Kasumi-1 (cell line): ENCODE measurements around the gene SRGAP2C.
"Not testable (repeated sequence)": the region's sequence is repeated elsewhere in the genome, so short reads cannot be mapped to it uniquely, and the experiment has no call there.

Experiments
- DNase-seq, 2 experiments: peaks; one replicate each; lab custom pipeline; 2025; lab: John Stamatoyannopoulos, UW

SRGAP2C gene

DNA sequence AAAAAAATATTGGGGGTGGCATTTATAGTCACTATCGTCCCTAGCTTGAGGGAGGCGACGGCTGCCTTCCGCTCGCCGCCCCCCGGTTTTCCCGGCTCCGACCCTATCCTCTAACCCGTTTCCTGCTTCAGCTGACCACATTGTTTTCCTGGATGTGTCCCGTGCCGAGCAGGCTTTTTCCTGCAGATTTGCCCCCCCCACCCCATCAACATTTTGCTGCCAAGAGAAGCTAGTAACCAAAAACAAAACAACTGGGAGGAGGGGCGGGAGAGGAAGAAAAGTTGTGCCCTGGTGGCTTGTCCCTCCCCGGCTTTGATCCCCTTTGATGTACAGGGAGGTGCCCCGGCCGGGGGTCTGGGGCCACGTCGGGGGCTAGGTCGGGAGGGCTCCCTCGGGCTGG, 1.4 kb downstream of the SRGAP2C start:
- not testable (repeated sequence) for DNase-seq

DNA sequence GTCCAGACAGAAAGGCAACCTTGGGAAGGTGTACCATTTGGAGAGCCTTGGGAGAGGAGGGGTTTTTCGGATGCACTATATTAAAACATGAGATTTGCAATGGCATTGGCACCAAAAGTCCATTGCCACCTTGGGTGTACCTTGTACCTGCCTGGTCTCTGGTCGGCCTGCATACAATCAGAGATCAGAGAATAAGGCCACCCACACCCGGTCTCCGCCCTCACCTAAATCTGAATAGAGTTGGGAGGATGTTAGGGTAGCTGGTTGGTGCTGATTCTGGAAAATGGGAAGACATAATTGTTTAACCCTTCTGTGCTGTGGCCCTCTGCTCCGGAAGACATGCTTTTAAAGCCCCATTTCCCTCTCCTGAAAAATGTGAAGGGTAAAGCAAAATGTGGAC, 3.1 kb downstream of the SRGAP2C start:
- not testable (repeated sequence) for DNase-seq

DNA sequence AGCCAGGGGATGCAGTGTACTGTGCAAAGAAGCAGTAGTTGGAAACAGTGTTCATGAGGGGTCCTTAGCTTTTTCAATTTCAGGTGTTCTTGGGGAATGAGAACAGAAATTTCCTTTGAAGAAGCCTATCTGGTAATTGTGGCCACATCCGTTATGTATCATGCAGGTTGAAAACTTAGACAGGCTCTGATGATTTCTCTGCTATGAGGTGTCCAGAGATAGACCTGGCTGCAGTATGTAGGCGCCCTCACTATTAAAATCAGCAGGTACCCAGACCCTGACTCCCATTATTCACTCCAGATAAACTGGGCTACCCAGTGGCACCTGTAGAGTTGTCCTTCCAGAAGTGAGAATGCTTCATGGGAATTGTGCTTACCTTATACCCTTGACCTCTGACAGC, 7.7 kb downstream of the SRGAP2C start:
- DNase-seq = not testable (repeated sequence)

DNA sequence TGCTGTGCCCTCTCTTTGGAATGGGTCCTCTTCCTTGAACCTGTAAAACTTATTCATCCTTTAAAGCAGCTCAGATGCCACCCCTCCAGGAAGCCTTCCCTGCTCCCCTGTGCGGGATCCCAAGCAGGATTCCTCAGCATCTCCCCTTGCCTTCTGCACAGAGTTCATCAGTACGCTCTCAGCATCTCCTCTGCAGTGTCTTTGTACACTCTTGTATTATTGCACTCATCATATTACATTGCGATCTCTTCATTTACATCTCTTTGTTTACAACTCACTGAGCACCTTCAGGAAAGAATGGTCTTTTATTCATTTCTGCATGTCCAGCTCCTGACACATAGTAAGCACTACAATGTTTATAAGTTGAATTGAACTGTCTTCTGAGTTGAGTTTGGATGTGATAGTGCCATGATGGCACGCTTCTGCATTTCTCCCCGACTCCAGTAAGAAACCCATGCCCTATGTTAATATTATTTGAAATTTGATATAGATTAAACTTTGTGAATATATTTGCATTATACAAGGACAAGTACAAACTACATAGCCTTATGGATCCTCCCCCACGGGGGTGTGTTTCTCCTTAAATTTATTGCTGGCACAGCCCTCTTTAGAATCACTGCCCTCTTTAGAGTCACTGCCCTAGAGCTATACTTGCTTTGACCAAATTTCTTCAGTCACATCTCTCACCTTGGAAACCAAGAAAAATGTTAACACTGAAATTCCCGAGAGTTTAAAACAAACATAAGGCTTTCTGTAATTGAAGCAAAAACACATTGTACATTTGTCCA, 12.5 kb downstream of the SRGAP2C start:
- not testable (repeated sequence) for DNase-seq

DNA sequence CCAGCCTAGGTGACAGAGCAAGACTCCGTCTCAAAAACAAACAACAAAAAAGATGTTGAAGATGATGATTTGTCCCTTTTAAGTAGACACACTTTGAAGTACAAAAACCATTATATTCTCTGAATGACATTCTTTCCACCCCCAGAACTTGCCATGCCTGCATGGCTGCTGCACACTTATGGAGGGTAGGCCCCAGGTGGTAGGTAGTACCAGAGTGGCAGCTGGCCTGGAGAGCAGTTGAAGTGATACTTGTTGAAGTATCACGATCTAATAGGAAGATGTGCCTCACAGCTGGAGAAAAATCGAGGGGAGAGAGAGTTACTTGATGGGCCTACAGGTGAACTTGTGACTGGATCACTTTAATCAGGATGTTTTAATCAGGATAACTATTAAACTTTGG, 15.0 kb downstream of the SRGAP2C start:
- not testable (repeated sequence) for DNase-seq

DNA sequence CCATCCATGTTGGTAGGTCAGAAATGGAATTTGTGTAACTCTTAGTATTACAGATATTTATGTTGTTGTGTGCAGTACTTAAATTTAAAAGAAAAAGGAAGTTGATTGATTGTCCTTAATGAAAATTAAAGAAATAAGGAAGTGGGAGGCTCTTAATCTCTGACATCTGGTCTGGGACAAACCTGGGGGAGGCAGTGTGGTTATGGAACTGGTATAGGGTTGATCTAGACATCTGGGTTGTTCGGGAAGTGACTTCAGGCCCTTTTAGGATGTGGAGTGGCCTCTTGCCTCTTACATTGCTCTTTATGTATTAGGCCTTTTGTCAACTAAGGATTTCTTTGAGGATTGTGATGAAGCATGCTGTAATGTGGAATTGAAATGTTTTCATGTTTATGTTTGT, 15.5 kb downstream of the SRGAP2C start:
- not testable (repeated sequence) for DNase-seq

DNA sequence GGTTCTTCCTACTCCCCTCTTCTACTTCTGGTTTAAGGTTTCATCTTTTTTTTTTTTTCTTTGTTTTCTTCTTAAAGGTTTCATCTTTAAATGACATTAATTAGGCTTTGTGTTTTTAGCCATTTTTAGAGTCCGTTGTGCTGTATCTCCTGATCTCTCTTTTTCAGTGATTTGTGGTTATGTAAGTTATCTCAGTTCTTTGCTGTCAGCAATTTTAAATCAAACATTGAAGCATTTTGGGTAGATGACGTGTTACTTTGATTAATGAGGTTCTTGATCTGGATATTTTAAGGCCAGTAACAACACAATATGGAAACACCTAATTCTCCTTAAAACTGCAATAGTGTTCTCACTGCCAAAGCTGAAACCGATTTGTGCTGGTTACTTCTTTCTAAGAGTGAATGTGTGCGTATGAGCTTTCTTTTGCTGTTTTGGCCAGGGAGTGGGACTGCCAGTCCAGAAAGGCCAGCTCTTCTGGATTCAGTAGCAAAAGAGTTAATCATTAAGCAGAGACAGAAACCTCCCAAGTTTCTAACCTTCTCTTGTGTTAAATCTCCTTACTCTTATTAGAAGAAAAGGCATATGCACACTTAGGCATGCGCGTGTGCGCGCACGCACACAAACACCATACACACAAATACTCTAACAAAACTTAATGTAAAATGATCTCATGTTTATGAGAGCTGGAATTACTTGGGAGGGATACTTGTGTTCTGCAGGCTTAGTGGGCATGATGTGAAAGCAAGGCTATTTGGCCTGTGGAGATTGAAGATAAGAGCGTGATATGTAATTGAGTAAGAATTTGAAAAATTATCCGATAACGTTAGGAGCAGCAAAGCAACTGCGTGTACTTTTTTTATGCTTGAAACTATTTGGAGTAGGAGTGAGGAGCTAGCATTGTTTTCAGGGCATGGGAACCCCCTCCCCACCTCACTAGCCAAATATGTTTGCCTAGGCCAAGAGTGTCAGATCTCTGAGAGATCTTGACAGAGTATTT, 16.5 kb downstream of the SRGAP2C start:
- DNase-seq = not testable (repeated sequence)

DNA sequence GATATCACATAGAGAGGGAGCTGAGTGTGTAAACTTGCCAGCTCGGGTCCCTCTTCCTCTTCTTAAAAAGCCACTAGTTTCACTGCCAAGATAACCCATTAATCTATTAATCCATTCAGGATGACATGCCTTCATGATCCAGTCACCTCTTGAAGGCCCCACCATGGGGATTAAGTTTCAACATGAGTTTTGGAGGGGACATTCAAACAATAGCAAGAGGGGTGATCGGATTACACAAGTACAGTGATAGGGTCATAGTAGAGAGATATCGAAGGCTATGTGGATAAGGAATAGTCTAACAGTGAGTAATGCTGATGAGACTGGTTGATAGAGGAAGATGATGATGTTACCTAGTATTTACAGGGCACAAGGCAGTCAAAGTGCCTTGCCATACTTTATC, 18.2 kb downstream of the SRGAP2C start:
- DNase-seq = not testable (repeated sequence)

DNA sequence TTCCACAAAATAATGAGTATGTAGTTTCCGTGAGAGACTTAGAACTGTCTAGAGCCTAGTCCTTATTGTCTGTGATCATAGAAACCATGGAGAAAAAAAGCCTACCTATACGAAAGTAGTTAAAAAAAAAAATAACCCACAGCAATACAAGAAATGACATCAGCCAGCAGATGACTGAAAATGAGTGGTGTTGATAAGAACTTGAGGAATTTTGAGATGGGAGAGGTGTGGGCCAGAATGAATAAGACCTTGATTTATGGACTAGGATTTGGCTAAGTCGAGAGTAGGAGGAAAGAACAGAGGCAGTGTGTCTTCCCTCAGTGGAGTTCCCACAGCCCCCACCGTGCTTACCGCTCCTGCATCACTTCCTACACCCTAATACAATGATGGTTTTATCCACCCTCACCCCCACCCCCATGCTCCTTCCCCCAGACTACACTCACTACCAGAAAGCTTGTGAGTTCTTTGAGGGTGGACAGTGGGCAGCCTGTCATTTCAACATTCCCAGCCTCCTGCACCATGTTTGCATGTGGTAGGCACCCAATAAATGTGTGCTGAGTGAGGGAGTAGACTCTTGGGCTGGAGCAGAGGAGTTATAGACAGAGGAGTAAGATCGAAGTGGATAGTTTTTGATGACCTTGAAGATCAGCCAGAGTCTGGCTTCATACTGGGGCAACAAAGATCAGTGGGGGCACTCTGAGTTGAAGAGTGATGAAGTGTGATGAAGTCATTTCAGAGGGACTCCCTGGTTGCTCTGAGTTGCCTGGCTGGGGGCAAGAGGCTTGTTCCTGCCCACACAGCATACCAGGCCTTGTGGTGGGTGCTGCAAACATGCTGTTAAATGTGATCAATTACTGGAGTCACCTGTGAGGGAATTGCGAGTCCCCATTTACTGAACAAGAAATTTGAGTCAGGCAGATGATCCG, 21.3 kb downstream of the SRGAP2C start:
- not testable (repeated sequence) for DNase-seq

DNA sequence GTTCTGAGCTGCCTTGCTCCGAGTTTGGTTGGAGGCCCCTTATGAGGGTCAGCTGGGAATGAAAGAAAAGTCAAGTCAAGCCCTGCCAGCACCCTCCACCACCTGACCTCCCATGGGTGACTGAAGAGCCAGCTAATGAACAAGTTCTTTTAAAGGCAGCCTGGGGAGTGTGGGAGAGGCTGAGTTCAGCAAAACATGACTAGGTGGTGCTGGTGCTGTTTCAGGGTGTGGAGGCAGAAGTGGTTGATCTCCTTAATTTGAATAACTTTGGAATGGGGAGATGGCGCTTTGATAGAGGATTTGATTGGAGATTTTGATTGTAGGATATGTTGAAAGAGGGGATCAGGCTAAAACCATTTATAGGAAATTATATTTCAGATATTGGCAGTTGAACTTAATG, 22.6 kb downstream of the SRGAP2C start:
- DNase-seq = not testable (repeated sequence)

DNA sequence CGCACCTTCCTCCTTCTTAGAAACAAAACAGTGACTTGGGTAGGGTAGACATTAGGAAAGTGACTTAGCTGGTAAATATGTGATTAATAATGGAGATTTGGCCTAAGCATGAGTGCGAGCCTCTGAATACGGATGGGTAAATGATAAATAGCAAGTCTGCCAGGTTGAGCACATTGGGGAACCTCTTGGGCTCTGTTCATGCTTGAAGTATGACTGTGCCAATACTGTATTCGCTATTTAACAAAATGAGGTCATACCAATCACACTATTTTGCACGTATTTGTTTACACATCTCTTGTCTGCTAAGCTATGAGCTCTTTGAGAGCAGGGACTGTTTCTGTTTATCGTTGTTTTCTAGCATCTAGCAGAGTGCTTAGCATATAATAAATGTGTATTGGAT, 23.6 kb downstream of the SRGAP2C start:
- DNase-seq = not testable (repeated sequence)

DNA sequence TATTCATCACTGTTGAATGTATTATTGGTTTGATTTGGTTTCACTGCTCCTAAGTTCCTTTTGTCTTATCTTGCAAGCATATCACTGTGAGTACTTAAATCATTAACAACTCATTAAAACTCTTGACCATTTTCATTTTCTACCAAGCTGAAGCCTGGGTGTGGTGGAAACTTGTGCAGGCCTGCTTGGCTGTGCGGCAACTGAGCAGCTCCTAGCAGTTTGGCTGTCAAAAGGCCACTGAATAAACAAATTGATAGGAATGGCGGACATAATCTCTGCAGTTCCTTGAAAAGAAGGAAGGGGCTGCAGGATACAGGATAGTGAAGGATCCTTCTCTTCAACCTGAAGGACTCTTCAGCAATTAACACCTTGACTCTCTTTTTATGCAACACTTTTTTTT, 26.0 kb downstream of the SRGAP2C start:
- not testable (repeated sequence) for DNase-seq

DNA sequence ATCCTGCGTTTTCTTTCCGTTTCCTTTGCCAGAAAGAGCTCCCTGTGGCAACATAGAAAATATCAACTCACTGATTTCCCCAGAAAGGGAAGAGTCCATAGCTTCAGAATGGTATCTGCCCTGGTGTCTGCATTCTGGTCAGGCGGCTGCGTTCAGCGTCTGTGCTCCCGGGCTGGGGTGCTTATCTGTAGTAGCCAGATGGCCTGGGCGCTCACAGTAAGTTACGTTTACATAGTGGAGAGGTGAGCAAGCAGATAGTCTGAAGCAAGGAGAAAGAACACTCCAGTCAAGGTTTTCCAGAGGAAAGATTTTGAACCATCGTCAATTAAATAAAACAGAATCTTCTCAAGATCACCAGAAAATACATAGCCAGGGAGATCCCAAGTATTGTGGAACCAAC, 28.7 kb downstream of the SRGAP2C start:
- DNase-seq = not testable (repeated sequence)

DNA sequence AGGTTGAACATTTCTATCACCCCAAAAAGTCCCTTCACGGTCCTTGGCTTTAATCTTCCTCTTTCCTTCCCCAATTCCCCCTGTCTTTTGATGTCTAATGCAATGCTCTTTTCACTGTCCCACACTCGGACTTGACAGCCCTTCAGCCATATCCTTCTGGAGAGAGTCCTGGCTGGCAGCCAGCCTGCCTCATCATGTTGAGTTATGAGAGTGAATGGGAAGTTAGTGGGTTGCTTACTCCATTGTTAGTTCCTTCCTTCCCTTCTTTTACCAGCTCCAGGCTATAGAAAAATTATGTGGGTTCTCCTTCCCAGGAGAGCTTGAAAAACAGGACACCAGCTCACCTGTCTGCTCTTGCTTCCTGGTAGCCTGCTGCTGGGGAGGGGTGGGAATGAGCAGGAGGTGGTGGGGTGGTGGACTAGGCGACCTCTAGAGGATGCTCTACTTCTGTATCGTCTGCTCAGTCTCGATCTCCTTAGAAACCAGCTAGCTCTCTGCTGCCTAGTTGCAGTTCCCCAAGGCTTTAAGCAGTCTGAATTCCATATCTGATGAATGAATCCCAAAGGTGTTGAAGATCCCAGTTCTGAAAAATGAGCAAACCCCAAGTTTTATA, 29.9 kb downstream of the SRGAP2C start:
- DNase-seq = not testable (repeated sequence)

DNA sequence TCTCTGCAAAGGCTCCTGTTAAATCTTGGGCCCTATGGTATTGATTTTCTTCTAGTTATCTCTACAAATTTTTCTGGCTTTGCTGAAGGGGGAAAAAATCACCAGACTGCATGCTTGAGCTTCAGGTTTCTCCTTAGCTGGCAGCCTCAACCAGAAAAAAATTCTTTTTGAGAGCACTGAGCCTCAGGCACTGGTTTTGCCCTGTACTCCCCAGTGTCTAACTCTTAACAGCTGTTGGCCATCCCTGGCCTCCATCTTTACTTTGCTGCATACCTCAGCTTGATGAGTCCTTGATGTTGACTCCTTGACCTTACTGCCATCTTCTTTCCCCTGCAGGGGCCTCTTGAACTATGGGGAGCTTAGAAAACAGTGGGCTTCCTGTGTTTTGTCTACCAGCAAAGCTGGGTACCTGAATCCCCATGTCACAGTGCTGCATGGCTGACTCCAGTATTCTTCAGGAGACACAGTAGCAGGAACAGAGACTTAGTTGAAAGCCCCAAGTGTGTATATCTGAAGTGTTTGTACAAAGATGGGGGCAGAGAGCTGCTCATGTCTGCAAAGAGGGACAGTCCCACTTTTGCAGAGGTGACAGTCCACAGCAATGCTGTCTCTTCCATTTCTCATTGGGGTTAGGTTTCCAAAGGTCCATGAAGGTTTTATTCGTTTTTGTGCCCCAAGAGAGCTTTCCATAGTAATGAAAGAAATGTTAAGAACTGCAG, 31.1 kb downstream of the SRGAP2C start:
- DNase-seq = not testable (repeated sequence)

DNA sequence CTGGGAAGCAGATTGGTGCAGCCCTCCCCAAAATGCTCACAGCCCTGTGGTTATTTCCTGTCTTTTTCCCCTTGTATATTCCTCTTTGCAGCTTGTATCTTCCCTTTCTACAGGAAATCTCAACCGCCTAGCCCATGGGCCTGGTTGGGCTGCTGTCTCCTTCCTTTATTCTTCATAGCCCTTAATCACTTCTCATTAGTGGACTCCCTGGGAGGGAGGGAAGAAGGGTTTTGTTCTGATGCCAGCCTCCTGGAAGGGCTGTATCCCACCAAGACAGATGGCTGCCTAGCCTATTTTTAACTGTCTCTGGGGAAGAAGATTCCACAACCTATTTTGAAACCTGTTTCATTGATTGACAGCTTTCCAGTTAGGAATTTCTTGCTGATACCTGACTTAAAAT, 31.9 kb downstream of the SRGAP2C start:
- DNase-seq = not testable (repeated sequence)

DNA sequence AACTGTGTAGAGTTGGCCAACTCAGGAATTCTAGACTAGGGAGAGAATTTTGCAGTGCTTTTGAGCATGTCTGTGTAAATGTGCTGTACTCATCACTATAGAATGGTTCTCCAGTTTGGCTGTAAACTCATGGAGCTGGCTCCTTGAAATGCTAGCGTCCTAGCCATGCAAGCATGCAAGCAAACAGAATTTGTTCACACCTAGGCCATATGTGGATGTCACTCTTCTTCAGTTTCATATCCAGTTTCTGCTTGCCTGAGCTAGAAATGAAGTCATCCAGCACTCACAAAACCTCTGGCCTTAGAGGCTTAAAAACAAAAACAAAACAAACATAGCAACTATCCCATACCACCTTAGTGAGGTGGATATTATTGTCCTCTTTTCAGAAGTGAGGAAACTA, 37.0 kb downstream of the SRGAP2C start:
- DNase-seq = not testable (repeated sequence)

DNA sequence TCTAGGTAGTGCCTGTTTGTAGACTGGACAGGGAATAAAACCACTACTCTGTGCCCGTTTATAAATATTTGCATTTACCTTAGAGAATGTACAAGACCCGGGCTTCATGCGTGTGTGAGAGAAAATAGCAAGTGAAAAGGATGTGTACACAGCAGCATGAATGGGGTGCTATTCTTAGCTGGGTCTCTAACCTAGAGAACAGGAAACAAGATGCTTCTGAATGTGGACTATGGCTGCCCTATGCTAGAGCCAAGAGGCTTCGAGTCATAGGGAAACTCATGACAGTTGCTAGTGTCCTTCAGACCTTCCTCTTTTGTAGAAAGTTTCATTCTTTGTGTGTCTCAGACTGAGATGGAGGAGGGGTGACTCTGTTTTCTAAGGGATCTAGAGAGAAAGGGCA, 39.9 kb downstream of the SRGAP2C start:
- not testable (repeated sequence) for DNase-seq

DNA sequence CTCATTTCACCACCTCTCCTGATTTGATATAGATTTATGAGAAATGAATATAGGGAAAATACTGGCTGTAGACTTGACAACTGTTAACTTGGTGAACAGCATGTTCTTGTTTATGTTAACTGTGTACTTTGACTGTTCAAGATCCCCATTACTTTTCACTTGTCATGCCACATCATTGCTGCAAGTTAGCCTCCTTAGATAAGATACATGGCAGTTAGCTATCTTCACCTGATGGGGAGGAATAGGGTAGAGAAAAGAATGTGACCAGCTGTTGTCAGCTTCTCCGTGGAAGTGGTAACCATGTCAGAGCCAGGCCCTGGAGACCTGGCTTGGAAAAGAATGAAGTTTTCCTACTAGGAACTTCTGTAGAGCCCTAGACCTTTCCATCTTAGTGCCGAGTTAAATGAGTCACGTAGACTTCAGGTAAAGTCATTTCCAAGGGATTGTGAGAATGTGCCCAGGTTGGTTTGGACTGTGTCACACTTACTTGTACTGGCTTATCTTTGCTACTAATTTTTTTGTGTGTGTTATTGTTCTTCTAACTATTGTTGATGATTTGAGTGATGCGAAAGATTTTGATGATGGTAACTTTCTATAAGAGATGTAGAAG, 41.6 kb downstream of the SRGAP2C start:
- DNase-seq = not testable (repeated sequence)

DNA sequence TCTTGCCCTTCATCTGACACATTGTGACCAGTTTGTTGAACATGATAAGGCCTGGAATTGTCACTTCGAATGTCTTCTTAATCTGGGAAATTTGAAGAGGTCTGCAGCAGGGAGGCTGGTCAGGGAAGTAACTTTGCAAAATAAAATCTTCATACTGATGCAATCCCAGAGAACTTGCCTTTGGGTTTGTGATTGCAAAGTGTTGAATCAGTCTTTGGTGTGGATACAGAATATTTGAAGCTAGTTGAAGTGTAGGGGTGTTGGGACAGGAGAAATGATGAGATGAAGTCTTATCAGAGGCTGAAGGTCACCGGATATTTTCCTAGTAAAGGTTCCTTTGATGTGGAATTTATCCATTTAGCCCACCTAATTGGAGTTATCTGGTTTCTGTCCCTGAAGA, 42.1 kb downstream of the SRGAP2C start:
- DNase-seq = not testable (repeated sequence)
